AG20443 (cell line): ENCODE results near the gene ERRFI1.
"Not testable (repeated sequence)": the region's sequence is repeated elsewhere in the genome, so short reads cannot be mapped to it uniquely, and the experiment has no call there.

Source experiments
- DNase-seq: peaks from one replicate; pipeline ENCODE4 v3.0.0; 2012; ENCODE audit warnings: low spot score, mixed read lengths

The ERRFI1 gene, protein sequence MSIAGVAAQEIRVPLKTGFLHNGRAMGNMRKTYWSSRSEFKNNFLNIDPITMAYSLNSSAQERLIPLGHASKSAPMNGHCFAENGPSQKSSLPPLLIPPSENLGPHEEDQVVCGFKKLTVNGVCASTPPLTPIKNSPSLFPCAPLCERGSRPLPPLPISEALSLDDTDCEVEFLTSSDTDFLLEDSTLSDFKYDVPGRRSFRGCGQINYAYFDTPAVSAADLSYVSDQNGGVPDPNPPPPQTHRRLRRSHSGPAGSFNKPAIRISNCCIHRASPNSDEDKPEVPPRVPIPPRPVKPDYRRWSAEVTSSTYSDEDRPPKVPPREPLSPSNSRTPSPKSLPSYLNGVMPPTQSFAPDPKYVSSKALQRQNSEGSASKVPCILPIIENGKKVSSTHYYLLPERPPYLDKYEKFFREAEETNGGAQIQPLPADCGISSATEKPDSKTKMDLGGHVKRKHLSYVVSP

GRCh38 chr1:8026153-8026975 lies at the start of gene ERRFI1:
ERRFI1 (minus strand) TSS chr1:8026309; CDS start chr1:8015619, 10,690 bp downstream.
- DNase-seq = peak; percentile 98

GRCh38 chr1:8075511-8076051 lies 49.5 kb upstream of the ERRFI1 start:
- no peak for DNase-seq

DNA sequence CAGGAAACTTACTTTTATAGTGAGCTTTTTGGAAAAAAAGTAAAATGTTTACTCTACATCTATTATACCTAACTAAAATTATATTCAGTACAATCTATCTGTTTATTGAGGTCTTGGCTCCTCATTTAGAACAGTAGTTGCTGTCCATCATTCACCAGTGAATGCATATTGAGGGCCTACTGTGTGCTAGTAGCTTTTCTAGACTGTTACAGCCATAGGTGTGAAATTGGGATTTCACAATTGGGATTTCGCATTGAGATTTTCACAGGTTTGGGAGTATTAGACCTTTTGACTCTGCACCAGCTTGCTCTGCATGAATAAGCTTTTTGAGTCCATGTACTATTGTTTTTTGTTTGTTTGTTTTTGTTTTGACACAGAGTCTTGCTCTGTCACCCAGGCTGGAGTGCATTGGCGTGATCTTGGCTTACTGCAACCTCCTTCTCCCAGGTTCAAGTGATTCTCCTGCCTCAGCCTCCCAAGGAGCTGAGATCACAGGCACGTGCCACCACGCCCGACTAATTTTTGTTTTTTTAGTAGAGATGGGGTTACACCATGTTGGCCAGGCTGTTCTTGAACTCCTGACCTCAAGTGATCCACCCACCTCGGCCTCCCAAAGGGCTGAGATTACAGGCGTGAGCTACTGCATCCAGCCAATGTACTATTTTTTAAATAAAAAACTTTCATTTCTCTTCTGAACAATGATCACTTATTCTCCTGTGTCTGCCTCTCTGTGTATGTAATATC lies 47.2 kb upstream of the ERRFI1 start:
- DNase-seq = no peak

- DNase-seq = no peak
Observed at GRCh38 chr1:8070381-8070811, 44.3 kb upstream of the ERRFI1 start.

- not testable (repeated sequence) for DNase-seq
Observed at GRCh38 chr1:8069614-8070320, 43.7 kb upstream of the ERRFI1 start.

DNA sequence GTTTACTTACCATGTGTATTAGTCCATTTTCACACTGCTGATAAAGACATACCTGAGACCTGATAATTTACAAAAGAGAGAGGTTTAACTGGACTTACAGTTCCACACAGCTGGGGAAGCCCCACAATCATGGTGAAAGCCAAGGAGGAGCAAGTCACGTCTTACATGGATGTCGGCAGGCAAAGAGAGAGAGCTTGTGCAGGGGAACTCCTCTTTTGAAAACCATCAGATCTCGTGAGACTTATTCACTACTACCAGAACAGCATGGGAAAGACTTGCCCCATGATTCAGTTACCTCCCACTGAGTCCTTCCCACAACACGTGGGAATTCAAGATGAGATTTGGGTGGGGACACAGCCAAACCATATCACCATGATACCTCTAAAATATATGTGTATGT lies 39.3 kb upstream of the ERRFI1 start:
- no peak for DNase-seq

DNA sequence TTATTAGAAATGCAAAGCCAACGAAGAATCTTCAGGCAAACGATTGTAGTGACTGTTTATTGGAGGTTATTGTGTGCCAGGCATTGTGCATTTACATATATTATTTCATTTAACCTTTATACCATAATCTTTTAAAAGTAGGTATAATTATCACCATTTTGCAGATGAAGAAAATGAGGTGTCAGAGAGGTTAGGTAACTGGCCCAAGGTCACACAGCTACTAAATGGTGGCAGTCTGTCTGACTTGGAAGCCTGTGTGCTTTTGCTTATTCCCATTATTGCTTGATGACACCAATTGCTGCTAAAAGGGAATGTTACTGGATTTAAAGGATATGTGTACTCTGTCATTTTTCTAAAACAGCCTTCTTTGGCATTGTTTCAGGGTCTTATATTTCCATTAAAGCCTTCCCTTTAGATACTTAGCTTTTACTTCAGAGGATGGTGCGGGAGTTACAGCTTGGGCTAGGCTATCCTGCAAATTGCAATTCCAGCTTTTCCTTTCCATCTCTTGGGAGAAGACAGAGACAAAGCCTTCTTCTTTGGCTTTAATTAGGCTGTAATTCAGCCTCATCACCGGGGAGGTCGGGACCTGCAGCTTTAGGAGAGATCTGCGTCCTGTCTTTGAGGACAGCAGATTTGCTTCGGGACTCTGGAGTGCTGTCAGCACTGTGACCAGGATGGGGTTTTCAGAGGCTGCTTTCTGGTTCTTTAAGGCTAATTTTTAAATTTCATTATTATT lies 37.4 kb upstream of the ERRFI1 start:
- no peak for DNase-seq

GRCh38 chr1:8062861-8063260 lies 36.8 kb upstream of the ERRFI1 start:
- DNase-seq = no peak

GRCh38 chr1:8061673-8062386 lies 35.7 kb upstream of the ERRFI1 start:
- DNase-seq = peak; percentile 30

DNA sequence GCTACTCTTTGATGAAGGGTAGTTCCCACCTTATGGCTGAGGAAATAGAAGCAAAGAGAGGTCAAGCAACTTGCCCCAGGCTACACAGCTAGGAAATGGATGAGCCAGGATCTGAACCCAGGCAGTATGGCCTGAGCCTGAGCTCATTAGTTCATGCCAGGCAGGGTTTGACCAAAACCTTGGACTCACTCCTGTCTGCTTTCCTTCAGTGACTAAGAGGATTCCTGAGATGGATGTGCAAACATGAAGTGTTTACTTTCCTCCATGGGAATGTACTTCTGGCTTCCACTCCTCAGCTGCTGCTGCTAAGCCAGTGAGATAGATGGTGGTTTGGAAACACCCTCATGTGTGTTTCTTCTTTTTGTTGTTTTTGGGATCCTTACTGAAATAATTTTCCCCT lies 35.1 kb upstream of the ERRFI1 start:
- DNase-seq = peak; percentile 93

- DNase-seq = peak; percentile 29
Observed at GRCh38 chr1:8059161-8059622, 33.1 kb upstream of the ERRFI1 start.

DNA sequence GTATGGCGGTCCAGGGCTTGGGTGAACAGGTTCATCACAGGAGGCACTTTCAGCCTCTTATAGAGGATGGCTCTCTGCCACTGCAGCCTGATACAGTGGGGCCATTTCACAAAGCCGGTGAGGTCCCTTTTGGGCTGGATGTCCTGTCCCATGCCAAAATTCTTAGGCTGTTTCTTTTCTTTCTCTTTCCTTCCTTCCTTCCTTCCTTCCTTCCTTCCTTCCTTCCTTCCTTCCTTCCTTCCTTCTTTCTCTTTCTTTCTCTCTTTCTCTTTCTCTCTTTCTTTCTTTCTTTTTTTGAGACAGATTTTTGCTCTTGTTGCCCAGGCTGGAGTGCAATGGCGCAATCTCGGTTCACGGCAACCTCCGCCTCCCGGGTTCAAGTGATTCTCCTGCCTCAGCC lies 31.7 kb upstream of the ERRFI1 start:
- DNase-seq = not testable (repeated sequence)

DNA sequence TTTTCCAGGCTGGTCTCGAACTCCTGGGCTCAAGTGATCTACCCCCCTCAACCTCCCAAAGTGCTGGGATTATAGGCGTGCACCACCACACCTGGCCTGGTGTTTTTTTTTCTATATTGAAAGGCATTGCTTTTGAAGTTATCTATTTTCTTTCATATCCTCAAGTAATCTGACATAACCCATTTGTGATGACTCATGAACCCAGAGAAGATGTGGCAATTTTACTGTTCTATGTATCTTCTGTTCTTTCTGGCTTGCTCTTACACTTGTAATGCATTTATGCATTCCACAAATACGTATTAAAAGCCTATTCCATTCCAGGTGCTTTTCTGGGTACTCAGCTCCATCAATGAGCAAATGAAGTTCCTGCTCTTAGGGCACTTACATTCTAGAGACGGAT lies 29.9 kb upstream of the ERRFI1 start:
- DNase-seq = peak; percentile 56

GRCh38 chr1:8053878-8054567 lies 27.9 kb upstream of the ERRFI1 start:
- DNase-seq = no peak

- DNase-seq = no peak
Observed at GRCh38 chr1:8051650-8052049, 25.5 kb upstream of the ERRFI1 start.

GRCh38 chr1:8049229-8049628 lies 23.1 kb upstream of the ERRFI1 start:
- not testable (repeated sequence) for DNase-seq

GRCh38 chr1:8047686-8048445 lies 21.8 kb upstream of the ERRFI1 start:
- DNase-seq = peak; percentile 36

DNA sequence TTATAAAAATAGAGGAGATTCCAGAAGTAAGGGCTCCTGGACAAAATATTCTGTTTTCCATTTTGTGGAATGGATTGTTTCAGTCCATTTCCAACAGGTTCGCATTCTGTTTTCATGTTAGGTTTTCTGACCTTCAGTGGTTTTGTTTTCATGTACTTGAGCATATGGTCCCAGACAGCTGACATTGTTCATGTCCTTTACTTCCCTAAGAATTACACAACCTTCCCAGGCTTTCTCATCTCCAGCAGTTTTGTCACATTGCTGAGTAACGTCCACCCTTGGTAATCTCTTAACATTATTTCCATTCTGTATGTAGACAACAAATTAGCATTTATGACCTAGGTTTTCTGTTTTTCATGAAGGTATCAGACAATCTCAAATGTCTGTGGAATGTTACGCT lies 21.0 kb upstream of the ERRFI1 start:
- DNase-seq = peak; percentile 17
